HG02973 (cell line): ENCODE results near the gene NFKBIE.
A peak's percentile ranks its signal among the peaks of the same experiment; 100 is the strongest.

ENCODE experiments used
- ATAC-seq: cut with Tn5 transposase; IDR thresholded peaks from one replicate; pipeline ENCODE4 v1.9.1; 2021; ENCODE audit warnings: moderate library complexity; ENCODE audit not compliant: unreplicated experiment

NFKBIE gene

DNA sequence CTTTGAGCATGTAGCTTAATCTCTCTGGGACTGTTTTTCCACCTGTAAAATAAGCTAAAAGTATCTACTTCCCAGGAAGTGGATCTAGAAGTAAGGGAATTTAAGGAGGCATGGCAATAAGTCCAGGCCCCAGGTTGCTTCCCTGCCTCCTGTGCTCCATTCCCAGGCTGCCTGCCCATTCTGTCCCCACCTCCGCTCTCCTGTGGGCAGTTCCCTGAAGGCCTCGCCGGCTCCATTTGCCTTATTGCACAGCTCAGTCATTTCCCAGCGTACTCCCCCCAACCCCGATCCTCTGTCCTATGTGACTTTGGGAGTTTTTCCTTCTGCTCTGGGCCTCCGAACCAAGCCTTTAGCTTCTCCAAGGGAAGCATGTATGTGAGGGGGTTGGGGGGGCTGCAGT lies 37.3 kb downstream of the NFKBIE start:
- ATAC-seq = no peak

DNA sequence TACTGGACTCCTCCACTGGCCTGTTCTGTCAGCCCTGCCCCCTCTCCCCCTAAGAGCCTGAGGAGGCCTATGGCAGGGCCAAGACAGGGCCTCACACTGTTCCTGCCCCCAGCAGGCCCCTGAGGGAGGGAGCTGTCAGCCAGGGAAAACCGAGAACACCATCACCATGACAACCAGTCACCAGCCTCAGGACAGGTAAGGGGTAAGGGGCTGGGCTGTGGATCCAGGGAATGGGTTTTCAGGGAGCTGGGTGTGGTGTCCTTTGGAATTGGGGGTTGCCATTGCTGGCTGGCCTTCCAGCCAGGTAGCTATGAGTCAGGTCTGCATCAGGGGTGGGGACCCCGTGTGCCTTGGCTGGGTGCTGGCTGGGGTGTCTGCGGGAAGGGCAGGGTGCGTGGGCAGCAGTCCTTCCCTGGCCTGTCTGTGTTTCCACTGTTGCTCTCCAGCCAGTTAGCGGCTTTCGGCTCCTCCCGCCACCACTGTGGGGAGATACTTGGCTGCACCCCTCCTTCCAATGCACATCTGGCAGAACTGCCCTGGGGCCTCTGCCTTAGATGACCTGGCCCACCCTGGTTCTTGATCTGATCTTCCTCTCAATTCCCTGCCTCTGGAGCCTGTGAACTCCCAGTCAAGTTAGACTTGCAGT lies 38.1 kb downstream of the NFKBIE start:
- no peak for ATAC-seq

DNA sequence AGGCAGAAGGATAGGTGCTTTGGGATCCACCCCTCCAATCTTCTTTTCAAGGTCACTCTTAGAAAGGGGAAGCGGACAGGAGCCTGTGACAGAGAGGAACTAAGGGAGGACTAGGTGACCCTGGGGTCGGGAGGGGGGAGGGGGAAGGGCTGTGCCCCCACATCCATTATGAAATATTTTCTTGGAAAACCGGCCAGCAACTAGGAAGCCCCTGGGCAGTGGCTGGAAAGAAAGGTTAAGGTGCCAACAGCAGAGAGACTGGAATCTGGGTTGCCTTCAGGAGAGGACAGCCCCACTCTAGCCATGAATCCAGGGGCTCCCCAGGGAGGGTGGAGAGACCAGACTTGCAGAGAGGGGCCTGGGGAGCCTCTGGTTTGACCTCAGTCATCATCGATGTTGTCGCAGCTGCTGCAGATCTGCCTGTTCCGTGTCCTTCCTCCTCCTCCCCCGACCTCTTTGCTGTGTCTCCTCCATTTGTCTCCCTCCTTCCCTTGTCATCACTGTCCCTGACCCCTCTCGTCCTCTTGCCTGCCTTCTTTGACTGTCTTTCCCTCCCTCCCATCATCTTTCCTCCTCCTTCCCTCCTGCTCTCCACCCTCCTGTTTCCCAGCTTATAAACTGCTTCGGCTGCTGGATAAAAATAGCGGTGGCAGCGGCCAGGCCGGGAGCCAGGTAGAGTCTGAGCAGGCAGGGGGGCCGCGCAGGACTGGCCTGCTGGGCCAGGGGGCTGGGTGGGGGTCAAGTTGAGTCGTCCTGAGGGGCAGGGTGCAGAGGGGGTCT lies 38.8 kb downstream of the NFKBIE start:
- ATAC-seq = no peak

DNA sequence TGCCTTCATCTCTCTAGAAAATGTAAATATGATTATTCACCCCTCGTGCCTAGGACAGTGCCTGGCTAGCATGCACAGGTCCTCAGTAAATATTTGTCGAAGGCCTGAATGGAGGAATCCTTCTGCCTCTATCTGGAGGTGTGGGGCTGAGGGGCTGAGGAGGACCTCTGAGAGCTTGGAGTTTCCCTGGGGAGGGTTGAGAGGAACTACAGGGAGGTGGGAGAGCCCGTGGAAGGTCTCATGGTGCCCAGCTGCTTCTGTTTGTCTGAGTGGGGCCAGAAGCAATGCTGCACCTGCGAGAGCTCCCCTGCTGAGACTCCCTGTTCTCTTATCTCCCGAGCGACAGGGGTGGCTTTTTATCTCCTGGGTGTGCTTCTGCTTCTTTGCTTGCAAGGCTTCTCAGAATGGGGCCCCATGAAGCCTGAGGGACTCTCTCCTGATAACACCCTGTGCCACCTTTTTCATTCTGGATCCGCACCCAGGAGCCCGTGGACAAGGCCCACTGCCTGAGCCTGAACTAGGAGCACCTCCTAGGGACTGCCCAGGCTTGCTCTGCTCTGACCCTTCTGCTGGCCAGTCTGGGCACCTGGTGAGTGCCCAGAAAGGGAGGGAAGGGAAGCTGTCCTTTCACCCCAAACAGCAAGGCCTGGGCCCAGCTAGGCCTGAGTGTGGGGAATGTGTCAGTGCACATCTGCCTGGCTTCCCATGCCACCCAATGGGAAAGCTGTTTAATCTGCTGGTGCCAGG lies 39.6 kb downstream of the NFKBIE start:
- no peak for ATAC-seq

DNA sequence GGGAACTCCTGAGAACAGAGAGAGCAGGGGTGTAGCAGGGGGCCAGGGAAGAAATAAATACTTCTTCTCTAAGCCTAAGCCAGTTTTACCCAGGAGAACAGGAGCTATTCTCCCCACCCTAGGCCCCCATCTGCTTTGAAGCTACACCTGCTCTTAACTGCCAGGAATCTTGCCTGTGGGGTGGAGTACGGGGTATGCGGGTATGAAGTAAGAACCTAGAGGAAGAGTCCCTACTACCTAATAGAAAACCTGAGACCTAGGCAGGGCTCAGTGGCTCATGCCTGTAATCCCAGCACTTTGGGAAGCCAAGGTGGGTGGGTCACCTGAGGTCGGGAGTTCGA lies 40.4 kb downstream of the NFKBIE start:
- no peak for ATAC-seq

DNA sequence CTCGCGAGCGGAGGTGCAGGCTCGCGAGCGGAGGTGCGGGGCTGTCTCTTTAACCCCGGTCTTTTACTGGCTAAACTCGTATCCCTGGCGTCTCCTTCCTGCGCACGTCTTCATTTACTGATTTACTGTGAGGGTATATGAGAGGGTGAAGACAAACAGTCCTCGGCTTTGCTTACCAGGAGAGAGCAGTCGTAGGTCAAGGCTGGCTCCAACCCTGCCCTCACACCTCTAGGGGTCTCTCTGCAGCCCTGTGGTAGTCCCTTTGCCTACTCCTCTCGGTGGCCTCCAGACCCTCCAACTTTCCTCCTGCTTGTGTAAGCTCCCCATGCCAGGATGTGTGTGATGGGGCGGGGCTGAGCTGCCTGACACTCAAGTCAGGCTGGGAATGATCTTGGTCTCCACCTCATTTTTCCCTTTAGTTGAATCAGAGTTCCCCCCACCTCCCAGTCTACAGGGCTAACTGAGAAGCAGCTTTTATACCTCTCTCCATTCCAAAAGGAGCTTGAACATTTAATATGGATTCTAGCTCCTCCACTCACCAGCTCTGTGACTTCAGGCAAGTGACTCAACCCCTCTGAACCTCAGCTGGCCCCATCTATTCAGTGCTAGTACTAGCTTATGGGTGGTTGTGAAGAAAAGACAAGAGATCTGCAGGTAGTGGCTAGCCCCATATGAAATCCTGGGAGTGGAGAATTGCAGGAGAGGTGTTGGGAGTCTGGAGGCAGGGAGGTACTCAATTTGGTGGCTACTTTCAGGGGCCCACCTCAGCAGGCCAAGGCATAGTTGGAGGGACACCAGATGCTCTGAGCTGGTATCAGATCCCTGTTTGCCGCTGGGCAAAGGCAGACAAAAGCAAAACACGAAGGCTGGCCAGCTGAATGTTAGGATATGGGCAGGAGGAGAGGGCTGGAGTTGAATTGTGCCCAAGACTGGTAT lies 41.1 kb downstream of the NFKBIE start:
- ATAC-seq = no peak

DNA sequence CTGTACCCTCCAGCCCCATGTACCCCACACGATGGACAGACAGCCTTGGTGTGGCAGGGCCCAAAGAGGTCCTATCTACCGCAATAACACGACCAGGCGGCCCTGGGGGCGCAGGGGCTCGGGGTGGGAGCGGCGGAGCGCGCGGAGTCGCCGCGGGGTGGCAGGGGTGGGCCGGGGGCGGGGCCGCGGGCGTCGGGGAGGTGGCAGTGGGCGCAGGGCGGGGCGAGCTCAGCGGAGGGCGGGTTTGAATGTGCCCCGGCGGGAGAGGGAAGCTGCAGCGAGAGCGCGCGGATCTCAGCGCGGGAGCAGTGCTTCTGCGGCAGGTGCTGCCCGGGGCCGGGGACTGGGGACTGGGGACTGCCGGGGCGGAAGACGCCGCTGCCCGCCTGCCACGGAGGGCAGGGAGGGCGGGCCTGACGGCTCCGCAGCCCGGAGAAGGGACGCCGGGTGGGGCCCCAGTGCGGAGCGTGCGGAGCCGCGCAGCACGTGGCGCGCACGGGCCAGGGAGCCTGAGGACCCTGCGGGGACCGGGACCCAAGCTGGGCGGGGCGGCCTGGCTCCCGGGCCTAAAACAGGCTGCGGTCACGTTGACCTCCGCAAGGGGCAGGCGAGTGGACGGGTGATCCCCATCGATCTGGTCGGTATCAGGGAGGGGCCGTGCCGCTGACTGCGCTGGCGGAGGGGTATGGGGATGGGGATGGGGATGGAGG lies 41.9 kb downstream of the NFKBIE start, which contains the start of gene SLC29A1:
SLC29A1 (plus strand) TSS at position 277 of the 710 bp plus-strand sequence. CDS start 3,719 bp downstream, outside the sequence.
- ATAC-seq = peak; percentile 39

DNA sequence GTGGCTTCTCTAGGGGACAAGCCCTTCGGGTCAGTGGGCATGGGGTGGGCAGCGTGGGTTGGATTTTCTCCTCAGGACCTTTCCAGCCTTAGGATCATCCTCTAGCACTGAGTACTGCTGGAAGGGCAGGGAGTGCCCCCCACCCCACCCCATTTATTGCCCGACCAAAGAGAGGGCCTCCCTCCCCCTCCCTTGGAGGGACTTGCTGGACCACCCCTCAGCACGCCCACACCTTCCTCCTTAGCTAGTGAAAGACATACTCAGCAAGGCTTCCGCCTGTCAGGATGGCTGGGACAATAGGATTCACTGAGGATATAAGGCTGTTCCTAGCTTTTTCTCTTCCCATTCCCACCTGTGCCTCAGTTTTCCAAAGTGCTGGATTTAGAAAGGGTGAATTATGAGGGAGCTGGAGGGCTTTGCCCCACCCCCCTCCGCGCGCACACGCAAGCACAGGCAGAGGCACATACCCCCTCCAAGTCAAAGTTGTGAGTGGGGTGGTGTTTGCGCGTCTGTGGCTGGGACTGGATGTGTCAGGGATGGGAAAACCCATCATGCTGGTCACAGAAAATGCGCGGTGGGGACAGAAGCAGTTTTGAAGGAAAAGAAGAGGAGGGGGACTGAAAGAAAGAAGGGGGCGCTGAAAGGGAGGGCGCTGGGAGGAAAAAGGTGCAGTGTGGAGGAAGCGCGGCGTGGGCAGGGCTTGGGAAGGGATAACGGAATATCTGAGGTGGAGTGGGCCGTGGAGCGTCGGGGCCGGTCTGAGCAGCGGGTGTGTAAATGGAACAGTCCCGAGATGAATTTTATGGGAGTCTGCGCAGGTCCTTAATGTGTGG lies 42.6 kb downstream of the NFKBIE start:
- ATAC-seq = no peak

DNA sequence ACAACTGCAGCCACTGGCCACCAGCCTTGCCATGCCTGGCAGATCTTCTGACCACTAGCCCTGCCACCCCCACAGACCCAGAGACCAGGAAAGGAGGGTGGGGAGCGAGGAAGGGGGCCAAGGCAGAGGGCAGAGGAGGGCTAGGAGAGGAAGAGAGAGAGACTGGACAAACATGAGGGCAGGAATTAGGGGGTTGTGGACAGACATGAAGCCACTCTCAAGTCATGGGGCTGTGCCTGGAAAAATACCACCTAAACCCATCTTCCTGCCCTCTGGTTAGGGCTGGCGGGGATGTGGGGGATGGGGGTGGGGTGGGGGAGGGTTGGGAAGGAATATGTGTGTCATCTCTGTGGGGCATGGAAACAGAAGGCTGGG lies 43.4 kb downstream of the NFKBIE start:
- no peak for ATAC-seq

DNA sequence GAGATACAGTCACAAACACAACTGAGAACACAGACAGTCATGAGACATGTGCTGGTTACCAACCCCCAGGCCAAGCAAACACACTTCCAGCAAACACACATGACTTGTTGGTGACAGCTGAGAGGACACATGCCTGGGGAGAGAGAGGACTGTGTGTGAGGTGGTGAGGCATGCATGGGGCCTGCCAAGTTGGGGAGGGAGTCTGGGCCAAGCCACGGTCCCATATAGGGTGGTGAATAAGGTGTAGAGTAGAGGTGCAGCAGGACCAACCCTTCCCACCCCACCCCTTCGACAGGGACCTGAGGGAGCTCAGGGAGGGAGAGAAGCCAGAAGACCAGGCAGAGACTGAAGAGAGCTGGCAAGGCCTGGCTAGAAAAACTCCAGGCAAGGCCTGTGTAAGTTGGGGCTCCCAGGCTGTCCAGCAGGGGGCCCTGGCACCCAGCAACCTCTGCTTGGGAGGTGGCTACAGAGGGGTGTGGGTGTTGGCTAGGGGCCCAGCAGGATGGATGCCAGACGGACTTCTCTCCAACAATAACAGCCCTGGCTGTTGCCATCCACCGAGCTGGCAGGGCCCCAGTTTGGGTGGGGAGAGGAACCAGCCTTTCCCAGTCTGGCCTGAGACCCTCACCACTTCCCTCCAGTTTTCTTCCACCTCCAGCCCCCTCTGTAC lies 43.9 kb downstream of the NFKBIE start:
- peak; percentile 38 for ATAC-seq

DNA sequence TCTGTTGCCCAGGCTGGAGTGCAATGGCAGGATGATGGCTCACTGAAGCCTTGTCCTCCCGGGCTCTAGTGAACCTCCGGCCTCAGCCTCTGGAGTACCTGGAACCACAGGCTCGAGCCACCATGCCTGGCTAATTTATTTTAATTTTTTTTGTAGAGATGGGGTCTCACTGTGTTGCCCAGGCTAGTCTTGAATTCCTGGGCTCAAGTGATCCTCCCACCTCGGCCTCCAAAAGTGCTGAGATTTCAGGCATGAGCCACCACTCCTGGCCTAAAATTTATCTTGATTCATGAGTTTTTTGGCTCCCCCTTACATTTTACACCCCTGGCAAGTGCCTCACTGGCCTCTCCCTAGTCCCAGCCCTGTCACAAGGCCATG lies 44.4 kb downstream of the NFKBIE start:
- ATAC-seq = no peak

DNA sequence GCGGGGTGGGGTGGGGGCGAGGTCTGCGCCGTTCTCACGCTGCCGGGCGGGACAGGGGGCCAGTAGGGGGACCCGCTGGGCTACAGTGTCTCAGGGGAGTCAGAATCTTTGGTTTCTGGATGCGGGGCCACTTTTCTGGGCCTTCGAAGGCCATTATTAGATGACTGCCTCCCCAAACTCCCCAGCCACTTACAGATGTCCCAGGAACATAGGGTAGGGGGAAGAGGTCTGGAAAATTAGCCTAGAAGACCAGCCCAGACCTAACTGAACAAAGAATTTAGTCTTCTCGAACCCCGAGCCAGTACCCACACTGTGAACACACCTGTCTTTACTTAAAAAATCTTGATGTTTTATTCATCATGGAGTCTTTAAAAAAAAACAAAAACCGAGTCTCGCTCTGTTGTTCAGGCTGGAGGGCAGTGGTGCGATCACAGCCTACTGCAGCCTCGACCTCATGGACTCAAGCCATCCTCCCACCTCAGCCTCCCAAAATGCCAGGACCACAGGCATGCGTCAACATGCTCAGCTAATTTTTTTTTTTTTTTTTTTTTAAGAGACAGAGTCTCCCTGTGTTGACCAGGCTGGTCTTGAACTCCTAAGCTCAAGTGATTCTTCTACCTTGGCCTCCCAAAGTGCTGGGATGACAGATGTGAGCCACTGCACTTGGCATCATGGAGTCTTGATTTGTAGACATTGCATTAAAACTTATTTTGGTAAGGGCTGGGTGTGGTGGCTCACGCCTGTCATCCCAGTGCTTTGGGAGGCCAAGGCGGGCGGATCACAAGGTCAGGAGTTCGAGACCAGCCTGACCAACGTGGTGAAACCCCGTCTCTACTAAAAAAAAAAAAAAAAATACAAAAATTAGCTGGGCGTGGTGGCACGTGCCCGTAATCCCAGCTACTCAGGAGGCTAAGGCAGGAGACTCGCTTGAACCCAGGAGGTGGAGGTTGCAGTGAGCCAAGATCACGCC lies 45.3 kb downstream of the NFKBIE start:
- no peak for ATAC-seq

DNA sequence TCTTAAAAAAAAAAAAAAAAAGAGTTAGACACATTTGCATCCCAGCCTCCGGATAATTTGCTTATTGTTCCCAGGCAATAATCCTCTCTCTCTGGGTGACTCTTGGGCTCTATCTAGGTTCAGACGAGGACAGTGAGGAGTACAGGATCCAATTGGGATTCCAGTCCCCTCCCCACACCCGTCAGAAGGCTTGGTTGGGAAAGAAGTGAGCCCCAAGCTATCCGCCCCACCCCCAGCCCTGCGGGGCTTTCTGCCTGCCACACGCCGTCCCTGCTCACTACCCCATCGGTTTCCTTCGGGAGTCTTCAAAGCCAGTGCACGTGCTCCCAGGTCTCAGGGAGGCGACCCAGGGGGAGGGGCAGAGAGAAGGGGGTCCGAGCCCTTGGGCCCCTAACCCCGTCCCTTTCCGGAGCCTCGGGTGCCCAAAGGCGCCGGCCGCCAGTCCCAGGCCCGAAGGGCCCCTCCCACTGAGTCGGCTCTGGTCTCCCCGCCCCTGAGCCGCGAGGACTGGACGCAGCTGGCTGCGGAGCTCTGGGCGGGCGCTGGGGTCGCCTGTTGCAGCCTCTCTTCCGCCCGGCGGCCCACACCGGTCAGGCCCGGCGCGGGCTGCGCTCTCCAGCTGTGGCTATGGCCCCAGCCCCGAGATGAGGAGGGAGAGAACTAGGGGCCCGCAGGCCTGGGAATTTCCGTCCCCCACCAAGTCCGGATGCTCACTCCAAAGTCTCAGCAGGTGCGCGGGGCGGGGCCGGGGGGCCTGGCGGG lies 46.1 kb downstream of the NFKBIE start:
- ATAC-seq = peak; percentile 41

DNA sequence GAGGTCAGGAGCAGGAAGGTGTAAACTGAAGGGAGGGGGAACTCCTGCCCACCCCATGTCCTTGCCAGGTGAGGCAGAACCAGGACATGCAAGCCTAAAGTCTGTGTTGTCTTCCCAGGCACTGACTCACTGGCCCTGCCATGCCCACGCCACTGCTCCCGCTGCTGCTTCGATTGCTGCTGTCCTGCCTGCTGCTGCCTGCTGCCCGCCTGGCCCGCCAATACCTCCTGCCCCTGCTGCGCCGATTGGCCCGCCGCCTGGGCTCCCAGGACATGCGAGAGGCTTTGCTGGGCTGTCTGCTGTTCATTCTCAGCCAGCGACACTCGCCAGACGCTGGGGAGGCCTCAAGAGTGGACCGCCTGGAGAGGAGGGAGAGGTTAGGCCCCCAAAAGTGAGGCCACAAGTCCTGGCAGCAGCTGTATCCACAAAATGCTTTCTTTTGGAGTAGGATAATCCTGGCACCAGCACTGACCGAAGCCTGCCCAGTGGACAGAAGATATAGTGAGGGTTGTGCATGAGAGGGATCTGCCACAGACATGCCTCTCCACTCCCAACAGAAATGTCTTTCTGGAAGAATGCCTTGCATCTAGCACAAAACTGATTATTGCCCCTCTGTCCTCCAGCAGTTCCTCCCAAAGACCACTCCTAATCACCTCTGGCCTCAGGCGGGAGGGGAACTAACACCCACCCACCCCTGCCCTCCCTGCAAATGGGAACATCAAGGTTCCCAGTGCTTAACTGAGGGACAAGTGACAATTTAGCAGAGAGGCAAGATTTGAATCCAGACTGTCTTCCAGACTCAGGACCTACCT lies 47.8 kb downstream of the NFKBIE start:
- ATAC-seq = no peak

DNA sequence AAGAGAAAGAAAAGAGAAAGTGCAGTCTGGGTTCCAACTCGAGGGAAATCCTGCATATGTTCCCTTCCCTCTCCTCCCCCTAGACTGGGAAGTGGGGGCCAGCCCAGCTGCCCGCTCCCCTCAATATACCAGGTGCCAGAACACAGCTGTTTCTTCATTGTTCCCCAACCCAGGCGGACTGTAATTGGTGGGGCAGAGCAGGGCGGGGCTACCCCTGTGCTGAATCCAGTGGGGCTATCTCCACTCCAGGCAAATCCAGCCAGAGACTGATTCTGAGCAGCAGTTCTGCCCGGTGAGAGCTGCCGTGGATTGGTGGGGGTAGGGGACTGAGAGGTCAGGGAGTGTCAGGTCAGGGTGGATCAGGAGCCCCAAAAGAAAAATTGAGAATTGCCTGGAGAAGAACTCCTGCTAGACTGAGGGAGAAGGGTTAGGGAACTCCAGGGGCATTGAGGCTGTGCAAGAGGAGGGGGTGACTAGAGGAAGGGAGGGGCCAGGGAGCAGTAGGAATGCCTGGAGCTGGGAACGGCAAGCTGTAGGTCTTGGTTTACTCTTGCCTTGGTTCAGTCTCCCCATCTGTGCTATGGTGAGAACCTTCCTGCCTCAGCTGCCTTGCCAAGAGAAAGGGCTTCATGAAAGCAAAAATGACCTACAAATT lies 48.5 kb downstream of the NFKBIE start, which contains the start of gene MYMX:
MYMX (plus strand) TSS at position 250 of the 655 bp plus-strand sequence. CDS start 546 bp downstream, outside the sequence.
- no peak for ATAC-seq
